H9 (cell line): Measurements from ENCODE around the gene MTFMT. TPM values are rescaled to one million over a fixed set of nuclear protein-coding genes. Genes with fewer than 3 reads are reported as not detected.

Experiments
- DNase-seq: peaks from one replicate; pipeline ENCODE4 v3.0.0-alpha.2; 2017
- H2AFZ ChIP-seq: one replicate; pipeline ENCODE4 v1.6.1; 2013; ENCODE audit warnings: mild to moderate bottlenecking, low read length, control low read depth, moderate library complexity
- H2AK5ac ChIP-seq: 2 replicates; pipeline ENCODE4 v1.6.1; 2013; ENCODE audit warnings: low read length, control low read depth, mixed read lengths; ENCODE audit not compliant: insufficient read length
- H2BK120ac ChIP-seq: one replicate; pipeline ENCODE4 v1.6.1; 2013; ENCODE audit warnings: low read depth, mild to moderate bottlenecking, low read length, control low read depth, inconsistent platforms; ENCODE audit not compliant: poor library complexity, severe bottlenecking
- H2BK12ac ChIP-seq: 2 replicates; pipeline ENCODE4 v1.6.1; 2013; ENCODE audit warnings: low read length, control low read depth, mixed read lengths, low read depth; ENCODE audit not compliant: insufficient read length
- H2BK15ac ChIP-seq: 2 replicates; pipeline ENCODE4 v1.6.1; 2013; ENCODE audit warnings: low read depth, low read length, control low read depth
- H2BK20ac ChIP-seq: one replicate; pipeline ENCODE4 v1.6.1; 2013; ENCODE audit warnings: low read depth, mild to moderate bottlenecking, low read length, control low read depth, inconsistent platforms; ENCODE audit not compliant: poor library complexity, severe bottlenecking
- H2BK5ac ChIP-seq: 2 replicates; pipeline ENCODE4 v1.6.1; 2013; ENCODE audit warnings: low read length, control low read depth, mixed read lengths; ENCODE audit not compliant: insufficient read length
- H3K14ac ChIP-seq: 2 replicates; pipeline ENCODE4 v1.6.1; 2013; ENCODE audit warnings: low read length, control low read depth; ENCODE audit not compliant: insufficient read depth
- H3K18ac ChIP-seq: 2 replicates; pipeline ENCODE4 v1.6.1; 2013; ENCODE audit warnings: low read depth, mild to moderate bottlenecking, mixed read lengths, low read length, control low read depth; ENCODE audit not compliant: insufficient read length
- H3K23ac ChIP-seq: 2 replicates; pipeline ENCODE4 v1.6.1; 2013; ENCODE audit warnings: low read length, control low read depth, mixed read lengths, low read depth; ENCODE audit not compliant: insufficient read length
- H3K23me2 ChIP-seq: 2 replicates; pipeline ENCODE4 v1.6.1; 2013; ENCODE audit warnings: low read depth, mild to moderate bottlenecking, mixed read lengths, low read length, control low read depth; ENCODE audit not compliant: insufficient read length, poor library complexity, severe bottlenecking
- H3K27ac ChIP-seq: 2 replicates; pipeline ENCODE4 v1.5.1; 2013; ENCODE audit warnings: low read length, control low read depth, mixed read lengths, low read depth; ENCODE audit not compliant: insufficient read length
- H3K27me3 ChIP-seq: 2 replicates; pipeline ENCODE4 v1.6.1; 2013; ENCODE audit warnings: low read length, control low read depth, inconsistent platforms; ENCODE audit not compliant: insufficient read depth
- H3K4ac ChIP-seq: 2 replicates; pipeline ENCODE4 v1.6.1; 2013; ENCODE audit warnings: low read depth, mild to moderate bottlenecking, control low read depth, inconsistent platforms, low read length, moderate library complexity
- H3K4me1 ChIP-seq: 2 replicates; pipeline ENCODE4 v1.6.1; 2013; ENCODE audit warnings: low read length, control low read depth, inconsistent platforms; ENCODE audit not compliant: insufficient read depth
- H3K4me2 ChIP-seq: 2 replicates; pipeline ENCODE4 v1.6.1; 2013; ENCODE audit warnings: low read length, control low read depth, mixed read lengths; ENCODE audit not compliant: insufficient read length, insufficient read depth
- H3K56ac ChIP-seq: 2 replicates; pipeline ENCODE4 v1.6.1; 2013; ENCODE audit warnings: low read depth, mild to moderate bottlenecking, mixed read lengths, low read length, control low read depth; ENCODE audit not compliant: insufficient read length
- H3K79me1 ChIP-seq: 2 replicates; pipeline ENCODE4 v1.6.1; 2013; ENCODE audit warnings: low read depth, mild to moderate bottlenecking, moderate library complexity, low read length, control low read depth, inconsistent platforms; ENCODE audit not compliant: insufficient read depth, poor library complexity, severe bottlenecking
- H3K79me2 ChIP-seq: 2 replicates; pipeline ENCODE4 v1.6.1; 2013; ENCODE audit warnings: low read length, control low read depth, inconsistent platforms; ENCODE audit not compliant: insufficient read depth
- H3K9ac ChIP-seq: 2 replicates; pipeline ENCODE4 v1.6.1; 2013; ENCODE audit warnings: low read length, control low read depth, mixed read lengths; ENCODE audit not compliant: insufficient read length; ENCODE audit errors: extremely low read depth
- H3K9me3 ChIP-seq: one replicate; pipeline ENCODE4 v1.6.1; 2013; ENCODE audit warnings: low read depth, low read length, inconsistent platforms; ENCODE audit not compliant: control insufficient read depth
- H3T11ph ChIP-seq: one replicate; pipeline ENCODE4 v1.6.1; 2013; ENCODE audit warnings: mild to moderate bottlenecking, low read length, control low read depth, inconsistent platforms
- H4K20me1 ChIP-seq: one replicate; pipeline ENCODE4 v1.6.1; 2013; ENCODE audit not compliant: control insufficient read depth, insufficient read length, insufficient read depth
- H4K5ac ChIP-seq: 2 replicates; pipeline ENCODE4 v1.6.1; 2013; ENCODE audit warnings: low read depth, mild to moderate bottlenecking, mixed read lengths, low read length, control low read depth; ENCODE audit not compliant: insufficient read length
- H4K8ac ChIP-seq: replicated peaks from 2 replicates; pipeline ENCODE4 v1.6.1; 2013; ENCODE audit warnings: low read length, control low read depth, mixed read lengths, low read depth; ENCODE audit not compliant: insufficient read length
- H4K91ac ChIP-seq: 2 replicates; pipeline ENCODE4 v1.6.1; 2013; ENCODE audit warnings: low read depth, mild to moderate bottlenecking, moderate library complexity, mixed read lengths, low read length, control low read depth; ENCODE audit not compliant: insufficient read length
- H3K27ac Mint-ChIP-seq, 3 experiments: 2 replicates in 2 of 3; 3 replicates in 1 of 3; pipeline ENCODE4 v1.8.0; 2020 to 2021; ENCODE audit warnings: mixed read lengths in 3 of 3, mild to moderate bottlenecking in 1 of 3, moderate library complexity in 1 of 3
- H3K27me3 Mint-ChIP-seq: 2 replicates; pipeline ENCODE4 v1.8.0; 2021; ENCODE audit warnings: low read depth, mild to moderate bottlenecking, moderate library complexity, mixed read lengths
- H3K36me3 Mint-ChIP-seq, 3 experiments: 2 replicates in 2 of 3; 3 replicates in 1 of 3; pipeline ENCODE4 v1.8.0; 2020 to 2021; ENCODE audit warnings: low read depth in 3 of 3, mixed read lengths in 3 of 3; ENCODE audit not compliant: insufficient read depth in 1 of 3
- H3K4me1 Mint-ChIP-seq, 2 experiments: 2 replicates each; pipeline ENCODE4 v1.8.0; 2020; ENCODE audit warnings: mixed read lengths in 2 of 2
- H3K4me3 Mint-ChIP-seq, 2 experiments: 2 replicates in 1 of 2; 3 replicates in 1 of 2; pipeline ENCODE4 v1.8.0; 2020 to 2021; ENCODE audit warnings: mild to moderate bottlenecking in 2 of 2, mixed read lengths in 2 of 2, moderate library complexity in 1 of 2
- H3K9me3 Mint-ChIP-seq, 2 experiments: 2 replicates in 1 of 2; 3 replicates in 1 of 2; pipeline ENCODE4 v1.8.0; 2020; ENCODE audit warnings: mild to moderate bottlenecking in 2 of 2, mixed read lengths in 2 of 2, moderate library complexity in 1 of 2
- CTCF ChIP-seq: fragments of 200-600 bp; sonication (generic); conservative IDR thresholded peaks from 3 replicates; pipeline ENCODE4 v1.8.0; 2021; ENCODE audit warnings: antibody characterized with exemption, mild to moderate bottlenecking
- WGBS: extraction: QIAGEN DNeasy Blood & Tissue Kit; methylation state at CpG from one replicate; pipeline ENCODE4 v1.1.7; 2013; ENCODE audit warnings: missing lambda C conversion rate, low lambda C conversion rate, mixed read lengths; ENCODE audit not compliant: insufficient read length; ENCODE audit errors: extremely low coverage; 5-methylcytosine and 5-hydroxymethylcytosine counted together
- total RNA-seq: library from RNA; stranded (reverse); gene quantifications from 2 replicates; pipeline ENCODE4 v1.2.1, GENCODE V29; 2021

MTFMT gene
- total RNA-seq, 1 experiment from 2014 or later, result 16.0 TPM

GRCh38 chr15:65041787-65042186 lies 12.3 kb upstream of the MTFMT start:
- Histone ChIP-seq H3K23me2 (no peaks in the 10 kb centered on the region), H2AK5ac (no peak overlapping the region), H3K27ac (no peak overlapping the region), H3K4ac (no peak overlapping the region), H3K4me1 (no peaks in the 10 kb centered on the region), H2BK15ac (no peak overlapping the region), H3K27me3 (no peaks in the 10 kb centered on the region), H3K79me2 (no peaks in the 10 kb centered on the region), H2BK120ac (no peak overlapping the region), H3K23ac (no peak overlapping the region), H2BK5ac (no peak overlapping the region), H4K8ac (no peak overlapping the region), H3T11ph (no peak overlapping the region), H2BK12ac (no peak overlapping the region), H3K9ac (no peak overlapping the region), H3K14ac (no peak overlapping the region), H3K56ac (no peak overlapping the region), H4K5ac (no peak overlapping the region), H3K9me3 (no peaks in the 10 kb centered on the region), H2AFZ (no peak overlapping the region), H2BK20ac (no peak overlapping the region), H3K18ac (no peak overlapping the region), H4K20me1 (no peaks in the 10 kb centered on the region), H3K79me1 (no peaks in the 10 kb centered on the region), H3K4me2 (no peak overlapping the region), H4K91ac (no peak overlapping the region)
- H3K4me3 Mint-ChIP-seq, result no peak overlapping the region
- no CpG with 5 or more reads among the region's 2 CpGs for WGBS
- H3K36me3 Mint-ChIP-seq, result no peaks in the 10 kb centered on the region
- no peak for DNase-seq
- H3K27ac Mint-ChIP-seq, result no peak overlapping the region
- H3K9me3 Mint-ChIP-seq, result no peaks in the 10 kb centered on the region
- no peak for TF ChIP-seq CTCF
- peaks cover 7 to 8% of the 10 kb centered on the region in 2 experiments for H3K4me1 Mint-ChIP-seq
- H3K27me3 Mint-ChIP-seq, result peaks cover 5% of the 10 kb centered on the region; the same call in 1 of the 2 replicates
